Measurements from ENCODE around the gene LHFPL2.

DNA sequence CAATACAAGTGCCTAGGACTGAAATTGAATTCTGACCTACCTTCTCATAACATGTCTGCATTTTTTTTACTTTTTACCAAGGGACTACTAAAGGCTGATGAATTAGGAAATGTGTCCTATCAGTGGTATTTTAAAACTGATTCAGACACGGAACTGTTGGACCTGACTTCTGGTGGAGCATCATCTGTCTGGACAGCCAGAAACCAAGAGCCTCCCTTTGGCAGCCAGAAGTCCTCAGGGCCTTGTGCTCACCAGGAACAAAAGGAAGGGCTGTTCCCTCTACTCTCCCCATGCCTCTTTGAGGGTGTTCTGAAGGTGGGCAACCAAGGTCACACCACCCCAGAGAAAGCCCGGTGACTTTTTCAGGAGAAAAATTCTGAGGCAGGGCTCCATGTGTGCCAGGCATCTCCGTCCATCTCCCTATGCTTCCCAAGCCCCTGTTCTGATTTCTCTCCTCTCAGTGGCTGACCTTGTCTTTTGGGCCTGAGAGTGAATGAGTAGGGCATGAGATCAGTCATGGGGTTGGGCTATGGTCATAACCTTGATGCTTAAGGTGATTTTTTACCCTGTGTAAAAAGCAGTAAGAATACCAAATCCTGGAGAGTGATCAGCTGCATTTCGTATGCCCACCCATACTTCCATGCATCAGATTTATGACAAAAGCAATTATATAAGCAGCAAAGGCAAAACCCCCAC is 144.5 kb downstream of the LHFPL2 start:
- TF ChIP-seq, protein P1, sequence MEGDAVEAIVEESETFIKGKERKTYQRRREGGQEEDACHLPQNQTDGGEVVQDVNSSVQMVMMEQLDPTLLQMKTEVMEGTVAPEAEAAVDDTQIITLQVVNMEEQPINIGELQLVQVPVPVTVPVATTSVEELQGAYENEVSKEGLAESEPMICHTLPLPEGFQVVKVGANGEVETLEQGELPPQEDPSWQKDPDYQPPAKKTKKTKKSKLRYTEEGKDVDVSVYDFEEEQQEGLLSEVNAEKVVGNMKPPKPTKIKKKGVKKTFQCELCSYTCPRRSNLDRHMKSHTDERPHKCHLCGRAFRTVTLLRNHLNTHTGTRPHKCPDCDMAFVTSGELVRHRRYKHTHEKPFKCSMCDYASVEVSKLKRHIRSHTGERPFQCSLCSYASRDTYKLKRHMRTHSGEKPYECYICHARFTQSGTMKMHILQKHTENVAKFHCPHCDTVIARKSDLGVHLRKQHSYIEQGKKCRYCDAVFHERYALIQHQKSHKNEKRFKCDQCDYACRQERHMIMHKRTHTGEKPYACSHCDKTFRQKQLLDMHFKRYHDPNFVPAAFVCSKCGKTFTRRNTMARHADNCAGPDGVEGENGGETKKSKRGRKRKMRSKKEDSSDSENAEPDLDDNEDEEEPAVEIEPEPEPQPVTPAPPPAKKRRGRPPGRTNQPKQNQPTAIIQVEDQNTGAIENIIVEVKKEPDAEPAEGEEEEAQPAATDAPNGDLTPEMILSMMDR (IDR thresholded peaks at IDR 0.05), result no peak
- TF ChIP-seq EP300 (IDR thresholded peaks at IDR 0.05), result no peak
